GM18951 (cell line): ENCODE data around the gene TTLL9.

ENCODE experiments used
- POLR2A ChIP-seq: IDR thresholded peaks from 4 replicates; pipeline ENCODE4 v1.6.1; 2011; ENCODE audit warnings: mild to moderate bottlenecking; ENCODE audit not compliant: insufficient read length, insufficient read depth; ENCODE audit errors: extremely low read depth
- in situ Hi-C: fragments of 300-500 bp; cut with MboI; formaldehyde crosslinking; loops from one replicate; pipeline ENCODE4 v1.12.0; 2022; ENCODE audit warnings: low sequenced_read_pairs, mixed read lengths, inconsistent platforms; ENCODE audit not compliant: unreplicated experiment

The TTLL9 gene

DNA sequence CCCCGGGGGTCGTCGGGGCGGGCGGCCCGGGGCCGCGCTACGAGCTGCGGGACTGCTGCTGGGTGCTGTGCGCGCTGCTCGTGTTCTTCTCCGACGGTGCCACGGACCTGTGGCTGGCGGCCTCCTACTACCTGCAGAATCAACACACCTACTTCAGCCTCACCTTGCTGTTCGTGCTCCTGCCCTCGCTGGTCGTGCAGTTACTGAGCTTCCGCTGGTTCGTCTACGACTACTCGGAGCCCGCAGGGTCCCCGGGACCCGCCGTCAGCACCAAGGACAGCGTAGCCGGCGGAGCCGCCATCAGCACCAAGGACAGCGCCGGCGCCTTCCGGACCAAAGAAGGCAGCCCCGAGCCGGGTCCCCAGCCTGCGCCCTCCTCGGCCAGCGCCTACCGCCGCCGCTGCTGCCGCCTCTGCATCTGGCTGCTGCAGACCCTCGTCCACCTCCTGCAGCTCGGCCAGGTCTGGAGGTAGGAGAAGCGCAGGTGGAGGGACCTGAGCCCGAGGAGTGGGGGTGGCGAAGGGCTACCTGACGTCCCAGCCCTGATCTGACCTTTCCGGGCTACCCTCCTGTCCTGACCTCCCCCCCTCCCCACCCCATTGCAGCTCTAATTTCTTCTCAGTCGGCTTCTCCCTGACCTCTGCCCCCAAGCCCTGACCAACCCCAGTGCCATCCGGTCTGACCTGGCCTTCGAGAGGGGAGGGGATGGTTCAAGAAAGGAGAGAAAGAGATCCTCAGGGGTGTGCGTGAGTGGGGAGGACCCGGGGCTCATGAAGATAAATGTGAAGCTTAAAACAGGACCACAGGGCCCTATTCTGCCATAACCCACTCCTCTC, 98.1 kb downstream of the TTLL9 start:
- TF ChIP-seq POLR2A = no peak
- in situ Hi-C loops = no loop called here

DNA sequence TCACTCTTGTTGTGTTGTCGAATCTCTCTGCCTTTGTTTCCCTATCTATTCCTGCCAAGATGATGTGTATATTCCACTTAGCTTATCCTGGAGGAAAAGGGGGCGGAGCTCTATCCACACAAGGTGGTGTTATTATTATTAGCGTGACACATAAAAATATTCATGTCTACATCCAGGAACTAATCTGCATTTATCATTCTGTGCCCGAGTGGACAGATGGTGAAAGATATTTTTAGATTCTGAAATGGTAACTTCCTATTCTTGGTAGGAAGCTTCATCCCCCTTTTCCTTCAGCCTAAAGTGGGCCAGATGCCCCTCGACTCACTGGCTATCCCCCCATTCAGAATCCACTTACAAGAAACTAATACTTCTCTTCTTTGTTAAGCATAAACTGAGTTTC, 99.6 kb downstream of the TTLL9 start:
- TF ChIP-seq POLR2A = no peak
- in situ Hi-C loops = no loop called here

- no peak for TF ChIP-seq POLR2A
- in situ Hi-C loops = no loop called here
These were observed 102.1 kb downstream of the TTLL9 start for GRCh38 chr20:31972471-31973021.

DNA sequence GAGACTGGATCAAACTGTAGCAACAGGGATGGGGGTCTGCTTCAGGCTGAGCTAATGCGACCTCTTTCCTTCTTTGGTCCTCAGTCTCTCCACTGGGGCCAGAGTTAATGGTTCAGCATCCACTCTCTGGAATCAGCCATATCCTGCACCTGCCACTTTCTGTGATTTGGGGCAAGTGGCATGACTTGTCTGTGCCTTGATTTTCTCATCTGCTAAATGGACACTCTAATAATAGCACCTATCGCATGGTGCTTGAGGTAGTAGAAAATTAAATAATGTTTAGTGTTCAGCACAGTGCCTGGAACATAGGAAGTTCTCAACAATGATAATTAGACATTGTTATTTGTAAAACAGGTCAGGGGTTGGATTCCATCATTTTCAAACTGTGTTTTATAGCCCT, 103.9 kb downstream of the TTLL9 start:
- in situ Hi-C loops = no loop called here
- no peak for TF ChIP-seq POLR2A

- TF ChIP-seq POLR2A = no peak
- in situ Hi-C loops = no loop called here
These were observed 104.6 kb downstream of the TTLL9 start for GRCh38 chr20:31974951-31975487.

DNA sequence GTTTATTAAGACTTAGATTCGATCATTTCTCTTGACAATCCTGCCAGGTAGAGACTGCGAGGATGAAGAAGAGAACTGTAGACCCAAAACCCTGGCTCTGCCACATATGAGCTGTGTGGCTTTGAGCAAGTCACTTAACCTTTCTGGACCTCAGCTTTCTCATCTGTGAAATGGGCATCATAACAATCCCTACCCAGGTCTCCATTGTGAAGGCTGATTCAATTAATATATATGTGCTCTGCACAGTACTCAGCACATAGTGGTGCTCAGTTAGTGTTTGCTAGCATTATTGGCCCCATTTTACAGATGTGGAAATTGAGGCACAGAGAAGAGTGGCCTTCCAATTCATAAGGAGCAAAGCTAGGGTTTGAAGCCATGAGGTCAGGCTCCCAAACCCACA, 105.4 kb downstream of the TTLL9 start:
- in situ Hi-C loops = no loop called here
- no peak for TF ChIP-seq POLR2A

GRCh38 chr20:31977080-31977479, 106.6 kb downstream of the TTLL9 start:
- no peak for TF ChIP-seq POLR2A
- in situ Hi-C loops = no loop called here

- in situ Hi-C loops = no loop called here
- no peak for TF ChIP-seq POLR2A
These were observed 109.4 kb downstream of the TTLL9 start for GRCh38 chr20:31979713-31980426.

DNA sequence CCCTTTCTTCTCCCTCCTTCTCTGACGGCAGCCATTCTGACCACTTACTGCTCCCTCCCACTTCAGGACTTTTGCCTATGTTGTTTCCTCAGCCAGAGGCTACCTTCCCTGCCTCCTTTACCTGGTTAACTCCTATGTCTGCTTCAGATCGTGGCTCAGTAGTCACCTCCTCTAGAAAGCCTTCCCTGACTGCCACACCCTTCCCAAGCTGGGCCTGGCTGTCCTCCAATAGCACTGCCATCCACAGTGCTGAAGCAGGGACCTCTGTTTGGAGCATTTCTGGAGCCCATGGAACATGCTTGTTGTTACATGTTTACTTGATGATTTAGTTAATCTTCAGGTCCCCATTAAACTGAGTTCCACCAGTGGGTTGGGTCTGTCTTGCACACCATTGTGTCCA, 111.3 kb downstream of the TTLL9 start:
- in situ Hi-C loops = no loop called here
- no peak for TF ChIP-seq POLR2A

GRCh38 chr20:31984981-31985471, 114.6 kb downstream of the TTLL9 start:
- TF ChIP-seq POLR2A = no peak
- in situ Hi-C loops = no loop called here

- no peak for TF ChIP-seq POLR2A
- in situ Hi-C loops = no loop called here
These were observed 117.3 kb downstream of the TTLL9 start for GRCh38 chr20:31987744-31988143.

DNA sequence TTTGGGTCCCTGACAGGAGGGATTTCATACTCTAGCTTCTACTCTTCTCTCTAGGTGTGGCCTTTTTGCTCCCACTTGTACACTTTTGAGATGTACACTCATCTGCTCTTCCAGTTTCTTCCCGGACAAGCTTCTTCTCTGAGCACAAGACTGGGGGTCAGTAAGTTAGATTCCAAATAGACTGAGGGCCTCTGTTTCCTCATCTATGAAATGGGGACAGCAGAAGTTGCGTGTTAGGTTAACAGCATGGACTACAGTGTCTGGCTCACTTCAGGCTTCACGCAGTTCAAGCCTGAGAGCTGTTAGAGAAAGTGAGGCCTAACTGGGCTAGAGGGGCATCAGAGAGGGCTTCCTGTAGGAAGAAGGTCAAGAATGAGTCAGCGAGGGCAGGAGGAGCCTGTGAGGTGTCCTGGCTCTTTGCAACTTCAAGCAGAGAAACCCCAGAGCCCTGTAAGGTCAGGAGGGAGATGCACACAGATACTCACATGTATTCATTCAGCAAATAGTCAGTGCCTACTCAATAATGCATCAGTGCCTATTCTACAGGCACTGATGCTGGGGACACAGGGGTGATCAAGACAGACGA, 118.1 kb downstream of the TTLL9 start:
- in situ Hi-C loops = no loop called here
- no peak for TF ChIP-seq POLR2A

DNA sequence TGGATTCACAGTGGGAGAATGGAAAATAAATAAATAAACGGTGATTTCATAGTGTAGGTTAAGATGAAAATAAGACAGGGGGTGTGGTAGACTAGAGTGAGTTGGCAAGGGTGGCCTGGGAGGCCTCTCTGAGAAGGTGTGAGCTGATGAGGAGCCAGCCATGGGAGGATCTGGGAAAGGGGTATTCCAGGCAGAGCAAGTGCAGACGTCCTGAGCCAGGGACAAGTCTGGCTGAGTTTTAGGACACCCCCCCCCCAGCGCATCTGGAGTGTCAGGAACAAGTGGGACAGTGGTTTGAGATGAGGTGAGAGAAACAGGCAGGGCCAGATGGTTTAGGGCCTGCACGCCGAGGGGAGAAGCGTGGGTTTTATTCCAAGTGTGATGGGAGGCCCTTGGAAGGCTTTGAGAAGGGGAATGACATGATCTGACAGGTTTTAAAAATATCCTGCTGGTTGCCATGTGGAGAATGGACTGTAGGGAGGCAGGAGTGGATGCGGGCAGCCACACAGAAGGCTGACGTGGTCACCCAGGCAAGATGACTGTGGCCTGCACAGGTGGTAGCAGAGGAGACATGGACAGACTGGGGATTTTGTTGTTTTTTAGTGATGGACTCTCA, 118.7 kb downstream of the TTLL9 start:
- in situ Hi-C loops = no loop called here

More for the DNA sequence above, 118.7 kb downstream of the TTLL9 start:
- TF ChIP-seq POLR2A = no peak
